GM23338 (cell line): ENCODE data around the gene MYLK. TPM values are rescaled to one million over a fixed set of nuclear protein-coding genes. Genes with fewer than 3 reads are reported as not detected.

Source experiments
- ATAC-seq: fragments of 200-7000 bp; cut with Tn5 transposase; 3 replicates; pipeline ENCODE4 v1.9.1; 2020
- DNase-seq: peaks from one replicate; pipeline ENCODE4 v3.0.0-alpha.2; 2015; ENCODE audit warnings: low spot score
- H2AFZ ChIP-seq: fragments of 200-600 bp; sonication (generic); 2 replicates; pipeline ENCODE4 v1.8.0; 2016; ENCODE audit warnings: antibody characterized with exemption, mild to moderate bottlenecking, moderate library complexity
- H3F3A ChIP-seq: fragments of 200-600 bp; sonication (generic); replicated peaks from 2 replicates; pipeline ENCODE4 v1.8.0; 2017; ENCODE audit warnings: antibody characterized with exemption, mixed run types, low read depth
- H3K27ac ChIP-seq: fragments of 200-600 bp; sonication (generic); 2 replicates; pipeline ENCODE4 v1.6.1; 2016; ENCODE audit warnings: low read depth
- H3K27me3 ChIP-seq: fragments of 200-600 bp; sonication (generic); 2 replicates; pipeline ENCODE4 v1.8.0; 2016; ENCODE audit warnings: mild to moderate bottlenecking, mixed run types, moderate library complexity; ENCODE audit not compliant: insufficient read depth
- H3K36me3 ChIP-seq: fragments of 200-600 bp; sonication (generic); 2 replicates; pipeline ENCODE4 v1.8.0; 2016; ENCODE audit warnings: mild to moderate bottlenecking; ENCODE audit not compliant: insufficient read depth
- H3K4me1 ChIP-seq: fragments of 200-600 bp; sonication (generic); 2 replicates; pipeline ENCODE4 v1.8.0; 2016; ENCODE audit warnings: mild to moderate bottlenecking, moderate library complexity; ENCODE audit not compliant: insufficient read depth
- H3K4me2 ChIP-seq: fragments of 200-600 bp; sonication (generic); 2 replicates; pipeline ENCODE4 v1.7.1; 2017; ENCODE audit warnings: mixed run types
- H3K4me3 ChIP-seq: fragments of 200-600 bp; sonication (generic); 2 replicates; pipeline ENCODE4 v1.6.1; 2016; ENCODE audit warnings: mixed run types
- H3K79me2 ChIP-seq: fragments of 200-600 bp; sonication (generic); replicated peaks from 2 replicates; pipeline ENCODE4 v1.8.0; 2017; ENCODE audit warnings: mild to moderate bottlenecking; ENCODE audit not compliant: insufficient read depth
- H3K9me2 ChIP-seq: fragments of 200-600 bp; sonication (generic); 2 replicates; pipeline ENCODE4 v1.8.0; 2017; ENCODE audit not compliant: insufficient read depth
- H4K20me1 ChIP-seq: fragments of 200-600 bp; sonication (generic); replicated peaks from 2 replicates; pipeline ENCODE4 v1.8.0; 2017; ENCODE audit warnings: mild to moderate bottlenecking; ENCODE audit not compliant: insufficient read depth
- H3K27ac Mint-ChIP-seq: 2 replicates; pipeline ENCODE4 v1.8.0; 2020; ENCODE audit warnings: inconsistent platforms, mild to moderate bottlenecking, moderate library complexity, mixed read lengths
- H3K27me3 Mint-ChIP-seq: 3 replicates; pipeline ENCODE4 v1.8.0; 2022; ENCODE audit warnings: low read depth, mild to moderate bottlenecking, moderate library complexity, mixed read lengths, inconsistent platforms; ENCODE audit not compliant: insufficient read depth, poor library complexity
- H3K36me3 Mint-ChIP-seq: 3 replicates; pipeline ENCODE4 v1.8.0; 2021; ENCODE audit warnings: low read depth, mild to moderate bottlenecking, inconsistent platforms, moderate library complexity, mixed read lengths
- H3K4me1 Mint-ChIP-seq: 3 replicates; pipeline ENCODE4 v1.8.0; 2020; ENCODE audit warnings: mild to moderate bottlenecking, inconsistent platforms, mixed read lengths
- H3K4me3 Mint-ChIP-seq: 3 replicates; pipeline ENCODE4 v1.8.0; 2021; ENCODE audit warnings: moderate library complexity, mild to moderate bottlenecking, inconsistent platforms, mixed read lengths
- H3K9me3 Mint-ChIP-seq: 3 replicates; pipeline ENCODE4 v1.8.0; 2020; ENCODE audit warnings: moderate library complexity, mild to moderate bottlenecking, inconsistent platforms, mixed read lengths
- CREB1 ChIP-seq: fragments of 250-450 bp; sonication (Bioruptor Pico); IDR thresholded peaks from 2 replicates; pipeline ENCODE4 v1.5.0; 2020; ENCODE audit warnings: low read depth, mild to moderate bottlenecking, moderate library complexity
- EZH2phosphoT487 ChIP-seq: fragments of 200-600 bp; sonication (generic); IDR thresholded peaks from one replicate; pipeline ENCODE4 v1.8.1; 2018; ENCODE audit warnings: antibody characterized with exemption; ENCODE audit not compliant: unreplicated experiment
- JUNB ChIP-seq: IDR thresholded peaks from one replicate; pipeline ENCODE4 v1.6.1; 2016; ENCODE audit warnings: antibody characterized with exemption; ENCODE audit not compliant: unreplicated experiment
- NANOG ChIP-seq: IDR thresholded peaks from 2 replicates; pipeline ENCODE4 v1.6.1; 2016; ENCODE audit warnings: antibody characterized with exemption, borderline replicate concordance
- STAT1 ChIP-seq: IDR thresholded peaks from one replicate; pipeline ENCODE4 v1.6.1; 2016; ENCODE audit warnings: antibody characterized with exemption; ENCODE audit not compliant: unreplicated experiment
- ZNF331 ChIP-seq: fragments of 250-450 bp; sonication (Bioruptor Pico); IDR thresholded peaks from 2 replicates; pipeline ENCODE4 v1.5.0; 2020; ENCODE audit warnings: low read depth, mild to moderate bottlenecking, moderate library complexity
- ZNF462 ChIP-seq: fragments of 250-450 bp; sonication (Bioruptor Pico); IDR thresholded peaks from 2 replicates; pipeline ENCODE4 v1.5.0; 2020; ENCODE audit warnings: mild to moderate bottlenecking, moderate library complexity
- polyA plus RNA-seq: library from polyadenylated mRNA; unstranded; fragments of >200 nt; fragmentation: Nextera tagmentation; extraction: Ambion mirVana; gene quantifications from 2 replicates; pipeline ENCODE4 v1.2.1, GENCODE V29; 2016
- total RNA-seq: library from RNA; depleted of rRNA; stranded (reverse); fragments of >200 nt; shearing (Covaris generic); gene quantifications from 2 replicates; pipeline ENCODE4 v1.2.3, GENCODE V29; 2014
- TF ChIP-seq, protein P1 (sequence below): IDR thresholded peaks from one replicate; pipeline ENCODE4 v1.6.1; 2018; ENCODE audit warnings: antibody characterized with exemption; ENCODE audit not compliant: unreplicated experiment

Gene MYLK
- total and polyA plus RNA-seq, 2 experiments from 2014 or later: 11.5 to 17.9 TPM

DNA sequence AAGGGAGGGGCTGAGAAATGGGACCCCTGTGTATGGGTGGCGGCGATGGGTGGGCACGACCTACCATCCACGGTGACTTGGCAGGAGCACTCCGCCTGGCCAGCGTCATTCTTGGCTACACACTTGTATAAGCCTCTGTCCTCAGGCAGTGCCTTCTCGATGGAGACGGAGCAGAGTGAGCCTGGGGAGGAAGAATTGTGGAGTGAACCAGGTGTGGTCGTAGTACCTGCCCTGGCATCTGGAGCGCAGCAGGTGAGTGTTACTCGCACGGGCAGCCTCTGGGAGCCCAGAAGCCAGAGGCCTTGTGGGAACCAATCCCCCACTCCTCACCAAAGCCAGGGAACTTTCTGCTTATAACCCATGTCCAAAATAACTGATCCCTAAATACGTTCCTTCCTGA is 191.5 kb downstream of the MYLK start (continued):
- TF ChIP-seq ZNF462 (CRISPR knock-in tag) (no peak), NANOG (no peak), EZH2phosphoT487 (no peak)
- TF ChIP-seq, protein P1, sequence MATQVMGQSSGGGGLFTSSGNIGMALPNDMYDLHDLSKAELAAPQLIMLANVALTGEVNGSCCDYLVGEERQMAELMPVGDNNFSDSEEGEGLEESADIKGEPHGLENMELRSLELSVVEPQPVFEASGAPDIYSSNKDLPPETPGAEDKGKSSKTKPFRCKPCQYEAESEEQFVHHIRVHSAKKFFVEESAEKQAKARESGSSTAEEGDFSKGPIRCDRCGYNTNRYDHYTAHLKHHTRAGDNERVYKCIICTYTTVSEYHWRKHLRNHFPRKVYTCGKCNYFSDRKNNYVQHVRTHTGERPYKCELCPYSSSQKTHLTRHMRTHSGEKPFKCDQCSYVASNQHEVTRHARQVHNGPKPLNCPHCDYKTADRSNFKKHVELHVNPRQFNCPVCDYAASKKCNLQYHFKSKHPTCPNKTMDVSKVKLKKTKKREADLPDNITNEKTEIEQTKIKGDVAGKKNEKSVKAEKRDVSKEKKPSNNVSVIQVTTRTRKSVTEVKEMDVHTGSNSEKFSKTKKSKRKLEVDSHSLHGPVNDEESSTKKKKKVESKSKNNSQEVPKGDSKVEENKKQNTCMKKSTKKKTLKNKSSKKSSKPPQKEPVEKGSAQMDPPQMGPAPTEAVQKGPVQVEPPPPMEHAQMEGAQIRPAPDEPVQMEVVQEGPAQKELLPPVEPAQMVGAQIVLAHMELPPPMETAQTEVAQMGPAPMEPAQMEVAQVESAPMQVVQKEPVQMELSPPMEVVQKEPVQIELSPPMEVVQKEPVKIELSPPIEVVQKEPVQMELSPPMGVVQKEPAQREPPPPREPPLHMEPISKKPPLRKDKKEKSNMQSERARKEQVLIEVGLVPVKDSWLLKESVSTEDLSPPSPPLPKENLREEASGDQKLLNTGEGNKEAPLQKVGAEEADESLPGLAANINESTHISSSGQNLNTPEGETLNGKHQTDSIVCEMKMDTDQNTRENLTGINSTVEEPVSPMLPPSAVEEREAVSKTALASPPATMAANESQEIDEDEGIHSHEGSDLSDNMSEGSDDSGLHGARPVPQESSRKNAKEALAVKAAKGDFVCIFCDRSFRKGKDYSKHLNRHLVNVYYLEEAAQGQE: no peak

GRCh38 chr3:123692041-123692440 is 192.1 kb downstream of the MYLK start:
- Histone ChIP-seq H3K4me2 (no peak overlapping the region), H3K9me2 (no peaks in the 10 kb centered on the region), H3K27ac (no peak overlapping the region), H3F3A (no peaks in the 10 kb centered on the region), H3K27me3 (no peaks in the 10 kb centered on the region), H3K36me3 (no peaks in the 10 kb centered on the region), H3K4me3 (no peak overlapping the region), H3K79me2 (no peaks in the 10 kb centered on the region), H4K20me1 (no peaks in the 10 kb centered on the region), H3K4me1 (no peaks in the 10 kb centered on the region), H2AFZ (no peak overlapping the region)
- Mint-ChIP-seq H3K27ac (peak overlapping the region; percentile 25; the same call in 1 of the 2 replicates), H3K36me3 (no peaks in the 10 kb centered on the region; the same call in 2 of the 3 replicates), H3K4me1 (peaks cover 37% of the 10 kb centered on the region), H3K9me3 (no peaks in the 10 kb centered on the region), H3K27me3 (peaks cover 3% of the 10 kb centered on the region), H3K4me3 (no peak overlapping the region)
- ATAC-seq (no peak), DNase-seq (no peak)
- no peak for TF ChIP-seq CREB1 (CRISPR knock-in tag)
- TF ChIP-seq JUNB: no peak
- no peak for TF ChIP-seq ZNF331 (CRISPR knock-in tag)
- TF ChIP-seq STAT1: no peak
